Myocyte (in vitro differentiated cells): Measurements from ENCODE around the gene CTNND2. TPM values are rescaled to one million over a fixed set of nuclear protein-coding genes. Genes with fewer than 3 reads are reported as not detected.

Experiments
- DNase-seq: peaks from one replicate; pipeline ENCODE4 v3.0.0-alpha.2; 2012; ENCODE audit warnings: low read depth
- total RNA-seq: library from RNA; depleted of rRNA; stranded (reverse); fragments of >200 nt; gene quantifications from 2 replicates; pipeline ENCODE4 v1.2.3, GENCODE V29; 2014

The CTNND2 gene
- total RNA-seq, 1 donor from 2014 or later: 0.05 TPM

- DNase-seq: no peak
Observed at GRCh38 chr5:11277323-11277722, 626.9 kb downstream of the CTNND2 start.

- no peak for DNase-seq
Observed at GRCh38 chr5:11273180-11273903, 630.9 kb downstream of the CTNND2 start.

- DNase-seq: no peak
Observed at GRCh38 chr5:11269515-11269914, 634.7 kb downstream of the CTNND2 start.

GRCh38 chr5:11268891-11269290, 635.4 kb downstream of the CTNND2 start:
- no peak for DNase-seq

GRCh38 chr5:11266331-11266730, 637.9 kb downstream of the CTNND2 start:
- DNase-seq: no peak

- no peak for DNase-seq
Observed at GRCh38 chr5:11261241-11261640, 643.0 kb downstream of the CTNND2 start.

GRCh38 chr5:11258001-11258400, 646.2 kb downstream of the CTNND2 start:
- DNase-seq: no peak

- DNase-seq: no peak
Observed at GRCh38 chr5:11252523-11252922, 651.7 kb downstream of the CTNND2 start.

- no peak for DNase-seq
Observed at GRCh38 chr5:11252075-11252474, 652.2 kb downstream of the CTNND2 start.

- DNase-seq: peak; percentile 22
Observed at GRCh38 chr5:11251247-11251646, 653.0 kb downstream of the CTNND2 start.

- DNase-seq: no peak
Observed at GRCh38 chr5:11248966-11249365, 655.3 kb downstream of the CTNND2 start.

GRCh38 chr5:11247224-11247623, 657.0 kb downstream of the CTNND2 start:
- no peak for DNase-seq

GRCh38 chr5:11240293-11241190, 663.7 kb downstream of the CTNND2 start:
- DNase-seq: no peak

- DNase-seq: no peak
Observed at GRCh38 chr5:11239261-11240015, 664.8 kb downstream of the CTNND2 start.

GRCh38 chr5:11234501-11234911, 669.7 kb downstream of the CTNND2 start:
- no peak for DNase-seq

- DNase-seq: no peak
Observed at GRCh38 chr5:11230890-11231289, 673.4 kb downstream of the CTNND2 start.

- DNase-seq: no peak
Observed at GRCh38 chr5:11227064-11227463, 677.2 kb downstream of the CTNND2 start.

- DNase-seq: no peak
Observed at GRCh38 chr5:11224436-11225187, 679.6 kb downstream of the CTNND2 start.

GRCh38 chr5:11222169-11222568, 682.1 kb downstream of the CTNND2 start:
- DNase-seq: no peak

- no peak for DNase-seq
Observed at GRCh38 chr5:11214864-11215644, 689.2 kb downstream of the CTNND2 start.
